Stimulated activated CD8-positive, alpha-beta memory T cell treated with anti-CD3 and anti-CD28 coated beads, Interleukin-4, amount 100 ng/mL, for 4 hours (primary cell): ENCODE data around the gene EEFSEC.

Experiments
- DNase-seq, 2 donors: peaks; one replicate each; pipeline ENCODE4 v3.0.0-alpha.2; 2020; ENCODE audit warnings: low read depth in 2 of 2, low spot score in 1 of 2

The EEFSEC gene

DNA sequence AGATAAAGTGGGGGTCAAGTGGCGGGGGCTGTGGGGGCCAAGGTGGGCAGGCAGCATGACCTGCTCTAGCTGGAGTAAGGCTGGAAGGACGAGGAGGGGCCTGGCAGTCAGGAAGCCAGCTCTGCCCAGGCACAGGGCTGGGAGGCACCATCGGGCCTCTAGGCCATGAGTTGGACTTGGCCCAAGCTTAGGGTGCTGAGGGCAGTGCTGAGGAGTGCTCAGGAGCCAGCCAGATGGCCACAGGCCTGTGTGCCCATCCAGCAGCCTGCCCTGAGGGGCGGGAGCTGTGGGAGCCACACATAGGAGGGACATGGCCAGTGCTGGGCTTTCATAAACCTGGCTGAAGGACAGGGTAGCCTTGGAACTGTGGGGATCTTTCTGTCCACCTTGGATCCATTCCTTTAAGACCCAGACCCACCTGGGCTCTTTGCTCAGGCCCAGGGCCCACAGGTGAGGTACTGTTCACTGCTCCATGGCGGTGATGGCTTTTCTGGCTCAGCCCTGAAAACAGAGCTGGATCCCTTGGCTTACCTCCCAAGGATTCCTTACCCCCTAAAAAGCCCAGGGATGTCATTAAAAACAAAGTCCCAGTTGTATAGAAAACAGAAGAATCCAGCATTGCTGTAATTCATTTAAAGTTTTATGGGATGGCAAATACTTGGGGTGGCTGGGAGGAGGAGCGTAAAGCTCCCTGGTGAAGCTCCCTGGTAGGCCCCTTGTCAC lies 176.4 kb downstream of the EEFSEC start:
- DNase-seq, result no peak

DNA sequence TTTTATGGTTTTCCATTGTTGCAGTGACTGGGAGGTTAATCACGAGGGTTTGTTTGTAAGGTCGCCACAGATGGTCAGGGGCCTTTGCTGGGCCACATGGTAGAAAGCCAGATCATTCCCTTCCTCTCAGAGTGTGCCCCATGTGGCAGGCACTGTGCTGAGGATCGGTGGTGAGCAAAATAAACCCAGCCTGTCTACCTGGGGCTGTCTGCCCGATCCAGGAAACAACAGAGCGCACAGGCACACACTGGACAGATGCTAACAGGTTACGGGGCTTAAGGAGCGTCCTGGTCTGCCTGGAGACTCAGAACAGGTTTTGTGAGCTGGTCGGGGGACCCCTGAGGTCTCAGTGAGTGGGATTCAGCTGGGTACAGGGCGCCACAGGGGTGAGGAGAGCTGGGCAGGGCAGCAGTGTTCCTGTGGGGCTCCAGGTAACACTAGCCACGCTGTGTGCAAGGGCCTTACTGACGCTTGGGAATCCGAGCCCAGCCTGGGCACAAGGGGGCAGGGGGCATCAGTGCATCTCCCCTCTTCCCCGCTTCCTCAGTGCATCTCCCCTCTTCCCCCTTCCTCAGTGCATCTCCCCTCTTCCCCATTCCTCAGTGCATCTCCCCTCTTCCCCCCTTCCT lies 177.0 kb downstream of the EEFSEC start:
- DNase-seq, result no peak

DNA sequence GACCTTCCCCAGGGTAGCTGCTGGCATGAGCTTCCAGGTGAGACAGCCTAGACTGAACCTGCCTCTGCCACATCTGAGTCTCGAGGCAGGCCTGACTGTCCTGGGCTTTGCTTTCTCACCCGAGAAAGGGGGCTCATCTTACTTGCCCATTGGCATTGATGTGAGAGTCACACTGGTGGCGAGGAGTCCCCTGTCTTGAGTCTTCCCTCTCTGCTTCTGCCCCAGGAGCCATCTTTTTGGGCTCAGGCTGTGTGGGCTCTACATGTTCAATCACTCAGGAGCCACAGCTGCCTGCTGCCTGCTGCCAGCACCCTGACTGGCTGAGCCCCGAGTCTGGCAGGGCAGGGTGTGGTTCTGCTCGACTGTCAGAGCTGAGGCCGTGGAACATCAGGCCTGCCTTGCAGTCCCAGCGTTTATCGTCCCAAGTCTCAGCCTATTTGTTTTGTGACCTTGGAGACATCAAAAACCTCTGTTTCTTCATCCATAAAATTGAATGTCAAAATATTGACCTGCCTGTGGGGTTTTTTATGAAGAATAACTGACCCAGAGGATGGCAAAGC lies 180.9 kb downstream of the EEFSEC start:
- DNase-seq, result no peak

DNA sequence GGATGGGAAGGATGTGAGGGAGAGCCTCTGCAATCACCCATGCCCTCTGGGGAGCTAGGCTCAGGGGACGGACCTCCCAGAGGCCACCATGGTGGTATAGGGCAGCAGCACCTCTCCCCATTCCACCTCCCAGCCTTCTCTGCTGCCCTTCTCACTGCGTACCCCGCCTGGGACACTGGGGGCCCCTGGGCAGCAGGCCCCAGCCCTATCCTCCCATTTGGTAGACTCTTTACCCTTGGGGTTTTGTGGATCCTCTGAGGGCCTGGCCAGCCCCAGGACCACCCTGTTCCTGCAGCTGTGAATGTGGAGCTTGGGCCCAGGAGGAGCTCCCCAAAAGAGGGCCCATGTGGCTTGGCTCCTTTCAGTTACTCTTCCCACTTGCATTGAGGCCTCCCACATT lies 181.5 kb downstream of the EEFSEC start:
- DNase-seq, result no peak

DNA sequence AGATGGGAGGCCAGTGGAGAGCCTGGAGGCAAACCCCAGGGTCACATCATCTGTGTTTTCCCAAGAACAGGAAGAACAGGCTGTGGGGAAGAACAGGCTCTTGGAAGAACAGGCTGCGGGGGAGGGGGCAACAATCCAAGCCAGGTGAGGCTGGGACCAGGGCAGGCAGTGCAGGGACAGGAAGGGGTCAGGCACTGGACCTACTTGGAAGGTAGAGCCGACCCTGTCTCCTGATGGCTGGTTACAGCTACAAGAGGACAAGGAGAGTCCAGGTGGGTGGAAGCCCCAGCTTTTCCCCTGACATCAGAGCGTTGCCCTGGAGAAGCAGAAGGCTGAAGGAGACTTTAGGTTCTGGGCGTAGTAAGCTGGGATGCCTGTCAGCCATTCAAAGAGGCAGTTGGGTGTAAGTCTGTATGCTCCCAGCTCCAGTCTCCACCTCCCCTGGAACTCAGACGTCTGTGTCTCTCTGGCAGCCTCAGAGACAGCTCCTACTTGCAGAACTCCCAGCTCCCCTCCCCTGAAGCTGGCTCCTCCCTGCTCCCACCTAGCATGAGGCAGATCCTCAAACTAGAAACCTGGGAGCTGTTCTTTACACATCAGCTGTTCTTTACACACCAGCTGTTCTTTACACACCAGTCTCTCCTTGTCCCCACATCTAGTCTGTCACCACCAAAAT lies 182.5 kb downstream of the EEFSEC start:
- no peak for DNase-seq

DNA sequence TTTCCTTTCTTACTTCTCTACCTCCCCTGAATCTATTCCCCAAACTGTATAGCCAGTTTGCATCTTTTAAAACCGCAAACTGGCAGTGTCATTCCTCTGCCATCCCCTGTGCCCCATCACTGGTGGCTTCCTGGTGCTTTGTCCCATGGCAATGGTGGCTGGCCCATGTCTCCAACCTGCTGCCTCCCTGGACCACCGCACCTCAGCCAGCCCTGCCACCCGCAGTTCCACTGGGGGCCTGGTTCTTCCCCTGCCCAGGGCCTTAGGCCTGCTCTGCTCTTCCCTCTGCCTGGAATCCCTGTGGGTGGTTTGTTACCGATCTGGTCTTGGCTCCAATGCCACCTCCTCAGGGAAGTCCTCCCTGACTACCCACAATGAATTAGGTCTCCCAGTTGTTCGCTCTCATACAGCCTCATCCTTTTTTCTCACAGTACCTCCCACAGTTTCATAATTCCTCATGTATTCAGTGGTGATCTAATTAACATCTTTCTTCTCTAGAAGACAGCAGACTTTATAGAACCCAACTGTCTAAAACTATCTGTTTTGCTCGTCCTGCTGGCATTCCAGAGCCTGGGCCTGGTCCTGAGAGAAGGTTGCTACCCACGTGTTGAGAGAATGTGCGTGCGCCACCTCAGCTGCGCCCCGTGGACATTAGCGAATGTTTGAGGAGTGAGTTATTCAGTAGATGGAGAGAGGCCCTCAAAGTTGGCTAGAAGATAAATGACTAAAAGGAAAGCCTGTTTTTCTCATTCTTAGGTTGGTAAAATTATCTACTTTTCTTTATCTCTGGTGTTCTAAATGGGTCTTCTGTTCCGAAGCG lies 183.3 kb downstream of the EEFSEC start:
- no peak for DNase-seq

DNA sequence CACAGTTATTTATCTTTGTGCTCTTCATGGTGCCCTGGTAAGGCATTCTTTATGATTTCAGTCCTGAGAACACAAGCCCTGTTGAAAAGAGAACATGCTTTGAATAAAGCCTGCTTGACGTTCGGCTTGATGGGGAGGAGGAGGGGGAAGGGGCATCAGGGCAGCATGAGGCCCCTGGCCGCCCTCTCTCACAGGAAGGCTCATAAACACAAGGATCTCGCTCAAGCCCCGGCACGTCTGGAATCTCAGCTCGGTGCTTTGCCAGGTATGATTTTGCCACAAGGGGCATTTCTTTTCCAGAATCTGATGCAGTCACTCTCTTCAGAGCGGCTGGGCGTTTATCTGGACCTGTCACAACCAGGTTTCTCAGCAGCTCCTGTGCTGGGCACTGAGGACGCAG lies 184.0 kb downstream of the EEFSEC start:
- DNase-seq, result no peak

DNA sequence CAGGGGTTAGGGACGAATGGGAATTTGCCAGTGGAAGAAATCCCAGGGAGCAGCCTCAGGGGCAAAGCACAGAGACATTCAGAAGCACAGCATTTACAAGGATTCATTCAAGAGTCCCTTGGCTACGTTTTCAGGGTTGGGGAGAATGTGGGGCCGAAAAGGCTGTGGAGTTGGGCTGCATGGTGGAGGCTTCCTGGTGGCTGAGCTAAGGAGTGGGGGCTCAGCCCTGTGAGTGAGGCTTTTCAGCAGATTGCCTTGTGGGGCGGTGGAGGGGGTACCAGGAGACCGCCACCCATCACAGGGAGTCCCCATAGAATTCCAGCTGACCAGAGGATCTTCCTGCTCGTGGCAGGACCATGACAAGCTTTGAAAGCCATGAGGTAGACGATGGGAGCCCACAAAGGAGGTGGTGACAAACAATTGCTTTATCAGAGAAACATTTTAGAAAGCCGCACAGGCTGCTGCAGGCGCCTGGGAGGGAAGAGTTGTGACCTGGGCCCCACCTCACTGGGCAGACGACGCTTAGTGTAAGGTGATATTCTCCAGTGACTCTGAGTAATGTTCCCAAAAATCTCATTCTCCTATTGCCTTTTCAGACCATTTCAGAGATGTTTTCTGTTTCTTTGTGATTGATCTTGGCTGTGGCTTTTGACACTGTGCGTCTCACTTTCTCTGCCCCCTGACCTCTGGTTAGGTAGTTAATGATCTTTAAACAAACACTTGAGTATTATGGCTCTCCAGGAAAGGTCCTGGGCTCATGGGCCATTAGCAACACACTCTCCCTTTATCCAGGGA lies 185.5 kb downstream of the EEFSEC start:
- no peak for DNase-seq

DNA sequence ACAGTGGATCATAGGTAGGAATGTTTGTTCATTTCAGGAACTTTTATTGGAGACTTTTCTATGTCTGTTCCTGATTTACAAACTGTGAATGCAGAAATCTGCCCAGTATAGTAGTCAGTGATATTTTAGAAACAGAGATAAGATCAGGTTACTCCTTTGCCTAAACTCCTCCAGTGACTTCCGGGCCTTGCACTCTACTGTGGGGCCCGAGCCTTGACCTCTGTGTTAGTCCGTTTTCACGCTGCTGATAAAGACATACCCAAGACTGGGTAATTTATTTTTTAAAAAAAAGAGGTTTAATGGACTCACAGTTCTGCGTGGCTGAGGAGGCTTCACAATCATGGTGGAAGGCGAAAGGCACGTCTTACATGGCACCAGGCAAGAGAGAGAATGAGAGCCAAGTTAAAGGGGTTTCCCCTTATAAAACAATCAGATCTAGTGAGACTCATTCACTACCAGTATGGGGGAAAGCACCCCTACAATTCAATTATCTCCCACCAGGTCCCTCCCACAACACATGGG lies 186.3 kb downstream of the EEFSEC start:
- DNase-seq, result no peak

DNA sequence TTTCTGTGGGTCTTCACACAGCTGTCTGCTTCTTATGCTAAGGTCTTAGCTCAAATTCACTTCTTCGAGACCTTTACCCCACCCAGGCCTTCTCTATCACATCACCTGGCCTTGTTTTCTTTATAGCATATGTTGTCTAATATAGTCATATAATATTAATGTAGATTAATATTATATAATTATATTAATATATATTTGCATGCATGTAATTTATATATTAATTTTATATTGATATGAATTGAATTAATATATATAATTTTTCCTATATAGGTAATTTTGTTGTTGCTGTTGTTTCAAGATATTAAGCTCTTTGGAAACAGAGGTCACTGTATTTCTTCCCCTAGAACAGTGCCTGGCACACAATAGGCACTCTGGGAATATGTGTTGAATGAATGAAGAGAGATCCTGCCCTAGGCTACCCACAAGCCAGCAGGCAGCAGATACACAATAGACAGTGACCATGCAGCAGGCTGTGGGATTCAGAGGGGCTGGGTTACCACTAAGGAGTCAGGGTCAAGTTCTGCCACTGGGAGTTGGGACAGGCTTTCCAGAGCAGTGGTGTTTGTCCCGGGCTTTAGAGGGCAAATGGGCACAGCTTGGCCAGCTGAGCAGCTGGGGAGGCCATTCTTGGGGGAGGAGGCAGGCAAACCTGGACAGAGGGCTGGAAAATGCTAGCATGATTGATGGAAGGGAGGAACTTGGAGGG lies 187.1 kb downstream of the EEFSEC start:
- no peak for DNase-seq

DNA sequence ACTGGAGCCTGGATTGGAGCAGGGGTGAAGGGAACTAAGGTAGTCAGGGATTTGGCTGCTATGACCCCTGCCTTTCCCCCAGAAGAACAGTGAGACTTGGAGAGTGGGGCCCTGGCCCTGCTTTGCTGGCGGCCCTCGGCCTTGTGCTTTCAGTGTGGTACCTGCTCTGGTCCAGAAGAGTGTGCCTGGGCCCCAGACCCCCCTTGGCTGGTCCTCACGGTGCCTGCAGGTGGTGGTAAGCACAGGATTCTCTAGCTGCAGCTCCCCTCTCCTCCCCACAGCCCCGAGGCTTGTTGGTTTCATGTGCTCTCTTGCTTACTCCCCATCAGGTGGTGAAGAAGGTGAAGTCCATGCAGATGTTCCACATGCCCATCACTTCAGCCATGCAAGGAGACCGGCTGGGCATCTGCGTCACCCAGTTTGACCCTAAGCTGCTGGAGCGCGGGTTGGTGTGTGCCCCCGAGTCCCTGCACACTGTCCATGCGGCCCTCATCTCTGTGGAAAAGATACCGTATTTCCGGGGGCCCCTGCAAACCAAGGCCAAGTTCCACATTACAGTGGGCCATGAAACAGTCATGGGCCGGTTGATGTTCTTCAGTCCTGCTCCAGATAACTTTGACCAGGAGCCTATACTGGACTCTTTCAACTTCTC lies 187.7 kb downstream of the EEFSEC start:
- DNase-seq, result no peak

DNA sequence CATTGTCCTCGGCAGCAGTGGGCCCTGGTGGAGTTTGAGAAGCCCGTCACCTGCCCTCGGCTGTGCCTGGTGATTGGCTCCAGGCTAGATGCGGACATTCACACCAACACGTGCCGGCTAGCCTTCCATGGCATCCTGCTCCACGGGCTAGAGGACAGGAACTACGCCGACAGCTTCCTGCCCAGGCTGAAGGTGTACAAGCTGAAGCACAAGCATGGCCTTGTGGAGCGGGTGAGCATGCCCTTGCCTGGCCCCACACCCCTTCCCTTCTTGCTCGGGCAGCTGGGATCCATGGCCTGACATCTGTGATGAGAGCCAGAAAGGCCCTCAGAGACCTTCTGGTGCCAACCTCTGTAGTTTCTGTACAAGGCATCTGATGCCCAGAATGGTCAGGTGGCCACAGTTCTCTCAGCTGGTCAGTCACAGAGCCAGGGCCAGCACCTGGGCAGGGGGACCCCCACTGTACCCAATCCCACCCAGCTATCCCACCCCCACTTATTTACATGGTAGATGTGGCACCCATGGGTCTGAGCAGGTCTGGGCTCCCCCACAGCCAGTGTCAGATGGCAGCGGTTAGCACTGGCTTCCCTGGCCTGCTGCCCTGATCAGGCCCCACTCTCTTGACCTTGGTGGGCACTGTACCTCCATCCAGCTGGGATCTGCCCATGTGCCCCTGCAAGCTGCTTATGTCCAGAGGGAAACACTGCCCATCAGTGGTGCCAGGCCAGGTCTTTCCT lies 188.5 kb downstream of the EEFSEC start:
- no peak for DNase-seq

DNA sequence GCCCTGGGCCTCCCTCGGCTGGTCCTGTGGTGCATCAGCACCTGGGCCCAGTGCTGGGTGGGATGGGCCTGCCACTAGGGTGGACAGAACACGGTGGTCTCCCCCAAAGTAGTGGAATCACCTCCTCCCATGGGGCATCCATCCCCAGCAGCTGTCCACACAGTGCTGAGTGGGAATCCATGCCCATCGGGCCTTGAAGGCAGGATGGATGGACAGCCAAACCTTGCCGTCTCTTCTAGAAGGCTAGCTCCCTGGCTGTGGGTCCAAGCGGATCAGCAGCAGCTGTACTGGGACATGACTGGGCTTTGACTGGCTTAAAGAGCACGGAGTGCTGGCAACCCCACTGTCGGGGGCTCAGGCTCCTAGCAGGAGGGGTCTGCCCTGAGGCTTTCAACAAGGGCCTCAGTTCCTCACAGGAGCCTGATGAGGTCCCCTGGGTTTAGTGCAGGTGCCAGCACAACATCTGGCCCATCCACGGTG lies 189.5 kb downstream of the EEFSEC start:
- no peak for DNase-seq

DNA sequence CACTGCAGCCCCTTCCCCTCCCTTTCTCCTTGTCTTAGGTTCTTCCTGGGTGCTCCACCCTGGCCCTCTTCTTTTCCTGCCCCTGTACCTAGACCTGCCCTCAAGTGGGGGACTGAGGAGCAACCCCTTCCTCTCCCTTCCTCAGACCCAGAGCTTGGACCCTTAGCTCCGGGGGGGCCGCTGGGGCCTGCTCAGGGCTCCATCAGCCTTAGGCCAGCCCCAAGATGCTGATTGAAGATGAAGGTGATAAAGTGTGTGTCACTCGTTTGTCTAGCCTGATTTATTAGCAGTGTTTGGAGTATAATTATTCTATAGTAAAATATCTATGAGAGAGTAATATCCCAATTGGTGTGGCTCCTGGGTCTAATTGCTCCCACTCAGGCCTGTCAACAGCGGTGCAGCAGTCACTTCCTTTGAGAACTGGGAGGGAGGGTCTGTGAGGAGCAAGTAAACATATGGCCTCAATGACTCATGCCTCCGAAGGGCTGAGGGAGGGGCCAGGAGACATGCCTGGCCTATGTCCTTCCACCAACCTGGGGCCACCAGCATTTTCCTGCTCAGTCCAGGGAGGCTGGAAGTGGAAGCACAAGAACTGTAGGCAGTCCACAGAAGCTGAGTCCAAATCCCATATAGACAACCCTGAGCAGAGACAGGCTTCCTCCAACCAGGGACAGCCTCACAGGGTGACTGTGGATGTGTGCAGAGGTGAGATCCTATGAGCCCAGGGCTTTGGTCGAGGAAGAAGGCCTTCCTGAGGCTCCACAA lies 190.2 kb downstream of the EEFSEC start:
- DNase-seq, result no peak

DNA sequence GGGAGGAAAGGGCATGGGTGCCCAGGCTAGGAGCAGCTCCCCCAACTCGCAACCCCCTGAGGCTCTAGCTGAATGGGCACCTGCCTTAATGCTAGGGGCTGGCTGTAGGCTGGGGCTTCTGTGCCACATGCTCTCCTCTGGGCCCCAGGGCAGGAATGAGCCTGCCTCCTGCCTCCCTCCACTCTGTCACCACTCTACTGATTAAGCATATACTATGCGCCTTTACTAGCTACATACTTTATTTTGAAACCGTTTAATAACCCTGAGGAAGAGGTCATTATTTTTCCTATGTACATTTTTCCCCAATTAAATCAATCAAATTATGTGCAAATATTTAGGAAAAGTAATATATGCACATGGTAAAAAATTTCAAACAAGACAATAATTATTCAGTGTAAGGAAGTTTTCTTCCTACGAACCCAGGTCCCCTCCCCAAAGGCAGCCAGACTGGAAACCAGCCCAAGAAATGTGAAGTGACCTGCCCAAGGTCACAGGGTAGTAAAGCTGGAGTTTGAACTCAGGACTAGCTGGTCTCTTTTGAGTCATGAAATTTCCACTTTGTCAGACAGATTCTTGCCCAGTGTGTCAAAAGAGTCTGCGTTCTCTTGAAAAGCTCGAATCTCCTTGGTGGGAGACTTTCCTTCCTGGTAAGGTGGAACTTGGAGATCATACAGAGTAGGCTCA lies 190.9 kb downstream of the EEFSEC start:
- no peak for DNase-seq

DNA sequence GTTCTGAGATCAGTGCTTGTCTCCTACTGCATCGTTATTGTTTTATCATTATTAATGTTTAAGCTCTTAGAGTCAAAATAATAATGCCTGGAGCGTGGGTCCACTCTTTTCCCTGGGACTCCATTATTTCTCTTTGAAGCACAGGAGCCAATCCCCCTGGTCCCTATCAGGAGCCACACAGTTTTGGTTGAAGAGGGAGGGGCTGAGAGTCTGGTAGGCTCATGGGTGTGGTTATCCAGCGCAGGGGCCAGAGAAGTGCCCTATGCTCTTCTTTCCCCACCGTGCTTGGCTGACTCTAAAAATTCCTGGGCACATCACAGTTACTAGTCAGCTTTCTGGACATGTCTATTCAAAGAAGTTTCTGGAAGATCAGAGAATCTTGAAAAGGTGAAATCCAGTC lies 191.9 kb downstream of the EEFSEC start:
- DNase-seq, result no peak

DNA sequence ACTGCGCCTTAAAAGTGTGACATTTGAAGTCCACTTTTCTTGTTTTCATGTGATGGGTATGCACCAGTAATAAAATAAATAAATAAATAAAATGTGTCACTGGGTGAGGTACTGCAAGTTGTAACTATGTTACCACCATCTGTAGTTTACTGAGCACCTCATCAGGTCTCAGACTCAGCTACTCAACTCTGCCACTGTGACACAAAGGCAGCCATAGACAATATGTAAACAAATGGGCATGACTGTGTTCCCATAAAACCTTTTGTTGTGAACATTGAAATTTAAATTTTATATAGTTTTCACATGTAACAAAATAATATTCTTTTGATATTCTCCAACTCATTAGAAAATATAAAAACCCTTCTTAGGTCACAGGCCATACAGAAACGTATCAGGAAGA lies 193.3 kb downstream of the EEFSEC start:
- DNase-seq, result no peak
